HG03159 (cell line): ENCODE results near the gene LAX1.
"Not testable (repeated sequence)": the region's sequence is repeated elsewhere in the genome, so short reads cannot be mapped to it uniquely, and the experiment has no call there.

Experiments used
- ATAC-seq: cut with Tn5 transposase; IDR thresholded peaks from one replicate; pipeline ENCODE4 v1.9.1; 2021; ENCODE audit warnings: mild to moderate bottlenecking, moderate library complexity; ENCODE audit not compliant: unreplicated experiment

Gene LAX1, protein sequence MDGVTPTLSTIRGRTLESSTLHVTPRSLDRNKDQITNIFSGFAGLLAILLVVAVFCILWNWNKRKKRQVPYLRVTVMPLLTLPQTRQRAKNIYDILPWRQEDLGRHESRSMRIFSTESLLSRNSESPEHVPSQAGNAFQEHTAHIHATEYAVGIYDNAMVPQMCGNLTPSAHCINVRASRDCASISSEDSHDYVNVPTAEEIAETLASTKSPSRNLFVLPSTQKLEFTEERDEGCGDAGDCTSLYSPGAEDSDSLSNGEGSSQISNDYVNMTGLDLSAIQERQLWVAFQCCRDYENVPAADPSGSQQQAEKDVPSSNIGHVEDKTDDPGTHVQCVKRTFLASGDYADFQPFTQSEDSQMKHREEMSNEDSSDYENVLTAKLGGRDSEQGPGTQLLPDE

DNA sequence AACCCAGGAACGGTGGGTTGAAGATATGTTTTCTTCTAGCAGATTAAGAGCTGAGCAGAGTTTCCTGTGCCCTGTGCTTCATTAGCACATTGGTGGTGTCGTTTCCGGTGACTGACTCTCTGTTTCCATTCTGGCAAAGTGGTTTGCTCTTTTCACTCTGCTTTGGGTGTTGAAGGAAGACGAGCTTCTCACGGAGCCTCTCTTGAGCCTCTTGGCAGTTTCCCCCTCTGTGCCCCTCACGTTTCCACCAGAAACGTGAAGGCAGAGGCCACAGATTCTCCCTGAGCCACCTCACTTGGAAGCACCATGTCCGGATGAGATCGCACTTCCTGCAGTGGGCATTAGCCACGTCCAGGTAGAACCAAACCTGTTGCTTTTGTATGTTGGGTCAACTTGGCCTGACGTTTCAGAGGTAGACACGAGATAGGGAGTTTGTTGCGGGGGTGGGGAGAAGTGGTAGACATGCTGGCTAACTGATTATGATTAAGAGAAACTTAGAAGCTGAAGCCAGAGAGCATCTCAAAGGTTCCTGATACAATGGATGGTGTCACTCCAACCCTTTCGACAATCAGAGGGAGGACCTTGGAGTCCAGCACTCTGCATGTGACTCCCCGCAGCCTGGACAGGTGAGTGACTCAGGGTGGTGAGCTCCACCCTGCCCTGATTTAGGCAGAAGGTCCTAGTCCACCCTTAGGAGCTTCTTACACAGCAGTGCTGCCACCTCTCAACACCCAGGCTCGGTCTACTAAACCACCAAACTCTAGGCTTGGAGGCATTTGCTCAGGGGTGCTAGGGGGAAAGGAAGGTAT lies at the start of gene LAX1:
Gene LAX1 (plus strand): TSS at position 155 of the 809 bp plus-strand sequence. CDS start 383 bp downstream, at position 538.
- peak; percentile 64 for ATAC-seq

DNA sequence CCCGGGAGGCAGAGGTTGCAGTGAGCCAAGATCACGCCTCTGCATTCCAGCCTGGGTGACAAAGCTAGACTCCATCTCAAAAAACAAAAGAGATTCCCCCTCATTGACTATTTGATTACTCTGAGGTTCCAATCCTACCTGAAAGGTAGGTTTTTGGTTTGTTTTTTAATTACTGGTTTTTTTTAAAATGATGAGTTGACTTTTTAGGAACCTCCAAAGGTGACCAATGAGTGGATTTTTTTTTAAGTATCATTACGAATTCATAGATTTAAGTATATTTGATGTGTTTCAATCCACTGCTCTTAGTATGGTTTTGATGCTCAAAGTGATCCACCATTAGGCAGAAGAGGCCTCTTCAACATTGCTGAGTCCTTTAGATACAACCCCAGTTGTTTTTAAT lies 47.9 kb upstream of the LAX1 start:
- no peak for ATAC-seq

DNA sequence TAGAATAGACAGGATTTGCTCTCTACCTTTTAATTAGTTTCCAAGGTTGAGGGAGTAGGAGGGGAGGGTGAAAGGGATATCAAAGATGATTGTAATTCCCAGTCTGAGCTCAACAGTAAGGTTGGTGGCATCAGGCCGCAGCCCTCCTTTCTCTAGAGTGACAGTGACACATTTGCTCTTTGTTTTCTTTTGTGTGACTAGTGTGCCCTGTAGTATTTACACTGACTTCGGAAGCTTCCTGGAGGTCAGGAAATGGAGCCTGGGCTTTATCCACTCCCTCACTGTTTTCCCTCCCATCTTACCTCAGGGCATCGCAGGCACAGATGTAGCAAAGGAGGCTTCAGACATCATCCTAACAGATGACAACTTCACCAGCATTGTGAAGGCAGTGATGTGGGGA lies 44.7 kb upstream of the LAX1 start:
- ATAC-seq: no peak

DNA sequence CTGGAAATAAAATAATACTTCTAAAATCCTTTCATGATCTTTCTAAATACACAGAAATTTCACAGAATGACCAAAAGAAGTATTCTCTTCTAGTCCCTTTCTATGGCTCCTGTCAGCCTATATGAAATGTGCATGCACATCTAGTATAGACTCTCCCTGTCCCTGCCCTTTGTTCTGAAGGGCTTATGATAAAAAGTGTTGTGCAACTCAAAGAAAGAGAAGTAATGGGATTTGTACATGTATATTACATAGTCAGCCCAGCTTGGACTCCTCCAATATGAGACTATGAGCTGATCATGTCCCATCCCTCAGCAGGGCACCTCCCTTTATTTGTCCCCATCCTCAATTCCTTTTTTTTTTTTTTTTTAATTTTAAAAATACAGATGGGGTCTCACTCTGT lies 42.1 kb upstream of the LAX1 start:
- no peak for ATAC-seq

DNA sequence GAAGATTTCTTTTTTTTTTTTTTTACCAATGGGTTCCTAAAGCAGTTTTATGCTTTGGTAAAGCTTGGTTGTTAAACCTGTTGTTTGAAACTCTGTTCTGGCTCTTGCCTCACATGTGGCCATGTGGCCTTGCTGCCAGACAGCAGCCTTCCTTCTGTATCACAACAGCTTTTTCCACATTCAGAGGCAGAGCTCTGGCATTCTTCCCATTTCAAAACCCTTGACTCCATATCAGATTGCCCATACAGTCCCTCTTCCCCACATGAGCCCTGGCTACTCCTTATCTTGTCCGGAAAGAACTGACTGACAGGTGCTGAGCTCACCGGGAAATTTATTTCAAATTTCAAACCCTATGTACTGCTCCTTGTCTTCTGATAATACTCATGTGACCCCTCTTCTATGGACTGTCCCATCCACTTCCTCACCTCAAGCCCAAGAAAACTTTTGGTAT lies 38.5 kb upstream of the LAX1 start:
- no peak for ATAC-seq

DNA sequence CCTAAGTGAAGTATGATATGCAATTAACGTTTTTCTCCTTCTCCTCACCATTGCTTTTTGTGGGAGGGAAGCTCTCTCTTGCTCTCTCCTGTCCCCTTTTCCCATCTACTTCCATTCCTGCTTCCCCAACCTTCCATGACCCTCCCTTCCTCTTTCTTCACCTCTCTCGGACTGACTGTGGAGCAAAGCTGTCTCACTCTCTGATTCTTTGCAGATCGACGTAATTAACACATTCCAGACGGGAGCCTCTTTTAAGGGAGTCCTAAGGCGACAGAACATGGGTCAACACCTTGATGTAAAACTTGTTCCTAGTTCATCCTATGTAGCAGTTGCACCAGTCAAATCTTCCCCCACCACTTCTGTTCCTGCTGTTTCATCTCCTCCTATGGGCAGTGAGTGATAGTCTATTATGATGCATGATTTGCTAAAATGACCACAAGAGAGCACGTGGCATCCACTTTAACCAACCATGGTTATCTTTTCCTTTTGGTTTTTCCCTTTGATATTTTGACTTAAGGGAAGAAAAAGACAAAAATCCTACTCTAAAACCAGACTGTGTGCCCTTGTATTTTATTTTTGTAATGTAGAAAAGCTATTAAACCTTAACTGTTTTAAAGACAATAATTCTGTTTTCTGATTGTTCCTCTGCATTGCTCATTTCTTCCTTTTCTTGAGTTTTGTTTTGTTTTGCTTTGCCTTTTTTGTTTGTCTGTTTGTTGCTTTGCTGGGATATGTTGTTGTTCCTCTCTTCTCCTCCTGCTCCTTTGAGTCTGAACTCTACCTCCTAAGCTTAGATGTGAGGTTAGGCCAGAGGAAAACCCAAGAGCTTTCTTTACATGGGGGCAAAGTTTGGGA lies 31.7 kb upstream of the LAX1 start:
- no peak for ATAC-seq

DNA sequence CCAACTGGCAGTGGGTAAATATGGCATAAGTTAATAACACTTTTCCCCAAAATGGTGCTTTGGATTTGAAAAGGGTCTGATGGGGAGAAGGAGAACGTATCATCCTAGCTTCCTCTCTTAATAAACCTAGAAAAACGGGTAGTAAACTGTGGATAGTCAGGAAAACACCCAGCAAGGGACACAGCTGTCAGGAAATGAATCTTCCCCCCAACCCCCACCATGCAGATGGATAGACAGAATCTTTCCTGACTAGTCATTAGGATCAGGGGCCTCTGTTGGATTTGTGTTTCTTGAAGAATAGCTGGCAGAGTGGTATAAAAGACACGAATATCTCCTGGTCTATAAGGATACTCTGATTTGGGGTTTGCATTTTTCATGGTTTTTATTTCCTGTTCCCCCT lies 22.5 kb upstream of the LAX1 start:
- ATAC-seq: no peak

DNA sequence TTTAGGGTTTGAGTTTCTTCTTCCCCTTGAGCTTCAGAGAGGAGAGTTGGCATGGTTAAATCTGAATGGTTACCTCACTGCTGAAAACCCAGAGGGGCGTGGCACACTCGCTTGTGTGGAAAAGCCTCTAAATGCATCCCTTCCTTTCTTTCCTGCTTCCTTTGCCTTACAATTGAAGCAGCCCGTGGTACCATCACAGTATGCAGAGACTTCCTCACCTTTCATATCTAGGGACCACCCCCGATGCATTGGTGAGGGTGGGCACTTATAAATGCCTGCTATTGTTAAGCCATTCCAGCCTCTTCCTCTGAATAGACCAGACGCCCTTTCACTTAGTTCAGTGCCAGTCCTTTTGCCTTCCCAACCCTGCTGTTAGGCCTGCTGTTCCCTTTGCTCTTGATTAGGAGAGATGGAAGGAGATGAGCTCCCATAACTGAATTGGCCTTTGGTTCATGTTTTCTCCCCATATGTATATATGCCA lies 21.9 kb upstream of the LAX1 start:
- no peak for ATAC-seq

DNA sequence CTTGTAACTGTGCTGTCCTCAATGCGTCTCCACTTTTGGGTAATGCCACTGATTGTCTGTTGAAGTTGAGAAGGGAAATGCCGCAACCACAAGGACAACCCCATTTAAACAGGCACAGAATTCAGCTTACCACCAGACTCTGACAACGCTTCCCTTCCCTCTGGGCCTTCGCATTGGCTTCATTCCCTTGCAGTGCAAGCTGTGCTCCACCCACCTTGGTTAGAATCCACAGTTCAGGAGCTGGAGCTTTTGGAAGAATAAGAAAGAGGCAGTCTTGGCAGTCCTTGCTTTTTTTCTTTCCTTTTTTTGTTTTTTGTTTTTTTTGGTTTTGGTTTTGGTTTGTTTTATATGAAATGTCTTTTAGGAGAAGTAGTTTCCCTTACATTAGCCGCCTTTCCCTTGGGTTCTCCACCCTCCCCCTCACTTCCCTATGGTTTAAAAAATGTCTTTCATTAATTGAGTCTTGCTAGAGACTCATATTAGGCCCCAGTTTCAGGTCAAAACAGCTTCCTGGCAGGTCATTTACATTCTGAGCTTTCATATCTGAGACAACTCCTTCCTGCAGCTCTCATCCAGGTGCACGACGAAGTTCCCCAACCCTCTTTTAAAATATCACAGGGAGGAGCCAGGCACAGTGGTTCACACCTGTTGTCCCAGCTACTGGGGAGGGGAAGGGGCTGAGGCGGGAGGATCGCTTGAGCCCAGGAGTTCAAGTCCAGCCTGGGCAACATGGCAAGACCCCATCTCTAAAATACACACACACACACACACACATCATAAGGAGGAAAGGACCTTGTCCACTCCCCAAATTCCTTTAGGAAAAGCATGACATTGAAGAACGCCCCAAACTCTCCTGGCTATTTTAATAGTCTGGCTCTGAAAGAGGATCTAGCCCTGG lies 20.7 kb upstream of the LAX1 start:
- ATAC-seq: no peak

DNA sequence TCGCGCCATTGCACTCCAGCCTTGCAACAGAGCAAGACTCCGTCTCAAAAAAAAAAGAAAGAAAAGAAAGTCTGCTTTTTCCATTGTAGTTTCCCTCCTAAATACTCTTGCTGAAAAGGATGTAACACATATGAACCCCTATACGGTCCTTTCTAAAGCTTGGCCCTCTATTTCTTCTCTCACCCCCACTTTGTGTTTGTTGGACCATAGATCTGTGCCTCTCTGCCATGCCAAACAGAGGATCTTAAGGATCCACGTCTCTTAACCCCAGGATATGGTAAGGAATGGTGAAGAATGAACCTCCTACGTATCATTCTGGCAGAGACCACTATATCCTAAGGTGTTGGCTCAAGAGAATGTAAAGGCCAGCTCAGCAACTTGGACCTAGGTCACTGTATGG lies 18.7 kb upstream of the LAX1 start:
- no peak for ATAC-seq

DNA sequence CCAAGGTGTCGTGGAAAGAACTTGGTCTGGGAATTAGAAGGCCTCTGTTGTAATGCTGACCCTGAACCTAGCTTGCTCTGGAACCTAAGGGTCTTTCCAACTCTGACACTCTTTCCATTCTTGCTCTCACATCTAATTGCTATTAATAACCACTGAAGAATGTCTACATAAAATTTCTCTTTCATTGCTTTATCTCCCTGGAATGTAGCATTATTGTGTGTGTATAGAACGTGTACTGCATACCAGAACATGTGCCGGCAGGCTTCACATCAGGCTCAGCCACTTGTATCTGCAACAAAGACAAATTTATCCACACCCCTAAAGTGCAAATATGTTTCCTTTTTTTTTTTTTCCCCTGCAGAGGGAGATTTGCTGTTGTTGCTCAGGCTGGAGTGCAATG lies 13.9 kb upstream of the LAX1 start:
- no peak for ATAC-seq

DNA sequence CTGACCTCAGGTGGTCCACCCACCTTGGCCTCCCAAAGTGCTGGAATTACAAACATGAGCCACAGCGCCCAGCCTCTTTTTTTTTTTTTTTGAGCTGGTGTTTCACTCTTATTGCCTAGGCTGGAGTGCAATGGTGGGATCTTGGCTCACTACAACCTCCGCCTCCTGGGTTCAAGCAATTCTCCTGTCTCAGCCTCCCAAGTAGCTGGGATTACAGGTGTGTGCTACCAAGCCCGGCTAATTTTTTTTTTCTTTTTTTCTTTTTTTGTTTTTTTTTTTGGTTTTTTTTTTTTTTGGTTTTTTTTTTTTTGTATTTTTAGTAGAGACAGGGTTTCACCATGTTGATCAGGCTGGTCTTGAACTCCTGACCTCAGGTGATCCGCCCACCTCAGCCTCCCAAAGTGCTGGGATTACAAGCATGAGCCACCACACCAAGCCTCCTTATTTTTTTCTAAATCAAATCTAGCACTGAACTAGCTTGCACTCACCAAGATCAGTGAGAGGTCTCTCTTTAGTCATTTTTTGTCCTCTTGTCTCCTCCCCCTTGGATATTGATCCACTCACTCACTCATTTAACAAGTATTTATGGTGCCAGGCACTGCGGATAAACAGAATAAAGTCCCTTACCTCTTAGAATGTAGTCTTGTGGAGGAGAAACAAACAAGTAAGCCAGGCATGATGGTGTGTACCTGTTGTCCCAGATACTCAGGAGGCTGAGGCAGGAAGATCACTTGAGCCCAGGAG lies 13.2 kb upstream of the LAX1 start:
- ATAC-seq: not testable (repeated sequence)

DNA sequence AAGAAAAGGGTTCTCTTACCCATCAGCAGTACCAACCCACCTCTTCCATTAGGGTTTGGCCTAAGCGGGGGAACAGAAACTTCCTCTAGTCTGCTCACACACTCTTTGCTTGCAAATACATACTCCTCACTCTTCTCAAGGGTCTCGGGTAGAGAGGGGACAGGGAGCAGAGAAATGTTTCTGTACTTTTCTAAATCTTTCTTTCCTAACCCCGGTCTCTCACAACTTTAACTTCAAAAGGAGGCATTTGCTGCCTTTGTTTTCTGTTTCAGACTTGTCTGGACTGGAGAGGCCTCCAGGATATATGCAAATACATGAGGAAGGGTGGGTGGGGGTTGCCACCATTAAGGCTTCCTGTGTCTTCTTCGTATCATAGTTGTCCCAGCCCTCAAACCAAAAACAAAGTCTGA lies 10.5 kb upstream of the LAX1 start:
- ATAC-seq: peak; percentile 71

DNA sequence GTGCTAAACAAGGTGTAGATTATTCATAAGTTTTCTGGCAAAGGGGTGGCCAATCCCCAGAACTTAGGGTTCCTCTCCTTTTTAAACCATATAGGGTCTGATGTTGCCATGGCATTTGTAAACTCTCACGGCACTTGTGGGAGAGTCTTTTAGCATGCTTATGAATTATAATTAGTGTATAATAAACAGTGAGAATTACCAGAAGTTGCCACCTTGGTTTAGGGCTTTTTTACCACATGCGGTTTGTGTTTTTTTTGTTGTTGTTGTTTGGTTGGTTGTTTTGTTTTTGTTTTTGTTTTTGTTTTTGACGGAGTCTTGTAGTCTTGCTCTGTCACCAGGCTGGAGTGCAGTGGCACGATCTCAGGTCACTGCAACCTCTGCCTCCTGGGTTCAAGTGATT lies 8.9 kb upstream of the LAX1 start:
- ATAC-seq: no peak

DNA sequence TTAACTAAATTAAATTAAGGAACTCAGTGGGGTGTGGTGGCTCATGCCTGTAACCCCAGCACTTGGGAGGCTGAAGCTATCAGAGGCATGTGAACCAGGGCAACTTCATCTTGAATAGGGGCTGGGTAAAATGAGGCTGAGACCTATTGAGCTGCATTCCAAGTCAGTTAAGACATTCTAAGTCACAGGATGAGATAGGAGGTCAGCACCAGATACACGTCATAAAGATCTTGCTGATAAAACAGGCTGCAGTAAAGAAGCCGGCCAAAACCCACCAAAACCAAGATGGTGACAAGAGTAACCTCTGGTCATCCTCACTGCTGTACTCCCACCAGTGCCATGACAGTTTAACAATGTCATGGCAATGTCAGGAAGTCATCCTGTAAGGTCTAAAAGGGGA lies 6.2 kb upstream of the LAX1 start:
- ATAC-seq: not testable (repeated sequence)

DNA sequence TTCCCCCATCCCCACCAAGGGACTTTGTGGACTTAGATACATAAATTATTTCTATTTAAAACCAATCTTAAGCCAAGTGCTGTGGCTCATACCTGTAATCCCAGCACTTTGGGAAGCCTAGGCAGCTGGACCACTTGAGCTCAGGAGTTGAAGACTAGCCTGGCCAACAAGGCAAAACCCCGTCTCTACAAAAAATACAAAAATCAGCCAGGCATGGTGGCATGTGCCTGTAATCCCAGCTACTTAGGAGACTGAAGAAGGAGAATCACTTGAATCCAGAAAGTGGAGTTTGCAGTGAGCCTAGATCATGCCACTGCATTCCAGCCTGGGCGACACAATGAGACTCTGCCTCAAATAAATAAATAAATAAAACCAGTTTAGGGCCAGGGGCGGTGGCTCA lies 4.5 kb upstream of the LAX1 start:
- ATAC-seq: no peak

DNA sequence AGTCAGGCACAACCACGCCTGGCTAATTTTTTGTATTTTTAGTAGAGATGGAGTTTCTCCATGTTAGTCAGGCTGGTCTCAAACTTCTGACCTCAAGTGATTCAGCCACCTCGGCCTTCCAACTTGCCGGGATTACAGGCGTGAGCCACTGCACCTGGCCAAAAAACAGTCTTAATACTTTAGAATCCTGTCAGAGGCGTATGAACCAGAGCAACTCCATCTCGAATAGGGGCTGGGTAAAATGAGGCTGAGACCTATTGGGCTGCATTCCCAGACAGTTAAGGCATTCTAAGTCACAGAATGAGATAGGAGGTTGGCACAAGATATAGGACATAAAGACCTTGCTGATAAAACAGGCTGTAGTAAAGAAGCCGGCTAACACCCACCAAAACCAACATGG lies 3.0 kb upstream of the LAX1 start:
- not testable (repeated sequence) for ATAC-seq

DNA sequence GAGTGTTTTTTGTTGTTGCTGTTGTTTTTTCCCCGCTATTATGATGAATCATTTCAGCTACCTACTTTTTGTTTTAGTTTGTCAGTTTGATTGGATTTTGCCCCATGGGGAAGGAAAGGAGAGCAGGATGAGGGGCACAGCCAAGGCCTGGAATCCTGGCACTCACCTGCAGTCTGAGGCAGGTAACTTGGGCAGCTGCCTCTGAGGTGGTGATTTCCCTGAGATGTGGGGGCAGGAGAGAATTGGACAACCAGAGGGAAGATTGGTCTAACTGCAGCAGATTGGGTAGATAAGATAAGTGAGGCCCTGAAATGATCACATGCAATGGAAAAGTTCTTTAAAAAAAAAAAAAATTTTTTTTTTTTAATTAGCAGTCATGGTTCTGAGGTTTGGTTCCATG lies 1.5 kb upstream of the LAX1 start:
- ATAC-seq: no peak
